Stimulated activated CD4-positive, alpha-beta T cell treated with anti-CD3 and anti-CD28 coated beads, Interleukin-1b, Interleukin-23, amount 100 ng/mL, for 24 hours (primary cell): Measurements from ENCODE around the gene CIAO2B.
"Not testable (repeated sequence)": the region's sequence is repeated elsewhere in the genome, so short reads cannot be mapped to it uniquely, and the experiment has no call there.

Source experiments
- DNase-seq, 4 experiments: peaks; one replicate each; pipeline ENCODE4 v3.0.0-alpha.2; 2020; ENCODE audit warnings: low read depth in 4 of 4, low spot score in 1 of 4

CIAO2B gene

DNA sequence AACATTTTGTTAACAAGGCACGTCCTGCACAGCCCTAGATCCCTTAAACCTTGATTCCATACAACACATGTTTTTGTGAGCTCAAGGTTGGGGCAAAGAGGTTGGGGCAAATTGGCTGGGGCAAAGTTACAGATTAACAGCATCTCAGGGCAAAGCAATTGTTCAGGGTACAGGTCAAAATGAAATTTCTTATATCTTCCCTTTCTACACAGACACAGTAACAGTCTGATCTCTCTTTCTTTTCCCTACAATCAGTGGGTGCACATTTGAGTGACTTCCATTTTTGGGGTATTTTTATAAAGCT is 21.9 kb upstream of the CIAO2B start:
- DNase-seq: not testable (repeated sequence)

DNA sequence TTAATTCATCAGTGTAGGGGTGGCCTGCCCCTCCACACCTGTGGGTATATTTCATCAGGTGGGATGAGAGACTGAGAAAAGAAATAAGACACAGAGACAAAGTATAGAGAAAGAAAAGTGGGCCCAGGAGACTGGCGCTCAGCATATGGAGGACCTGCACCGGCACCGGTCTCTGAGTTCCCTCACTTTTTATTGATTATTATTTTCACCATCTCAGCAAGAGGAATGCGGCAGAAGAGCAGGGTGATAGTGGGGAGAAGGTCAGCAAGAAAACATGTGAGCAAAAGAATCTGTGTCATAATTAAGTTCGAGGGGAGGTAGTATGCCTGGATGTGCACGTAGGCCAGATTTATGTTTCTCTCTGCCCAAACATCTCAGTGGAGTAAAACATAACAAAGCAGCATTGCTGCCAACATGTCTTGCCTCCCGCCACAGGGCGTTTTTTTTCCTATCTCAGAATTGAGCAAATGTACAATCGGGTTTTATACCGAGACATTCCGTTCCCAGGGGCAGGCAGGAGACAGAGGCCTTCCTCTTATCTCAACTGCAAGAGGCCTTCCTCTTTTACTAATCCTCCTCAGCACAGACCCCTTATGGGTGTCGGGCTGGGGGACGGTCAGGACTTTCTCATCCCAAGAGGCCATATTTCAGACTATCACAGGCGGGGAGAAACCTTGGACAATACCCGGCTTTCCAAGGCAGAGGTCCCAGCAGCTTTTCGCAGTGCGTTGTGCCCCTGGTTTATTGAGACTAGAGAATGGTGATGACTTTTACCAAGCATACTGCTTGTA is 21.4 kb upstream of the CIAO2B start:
- not testable (repeated sequence) for DNase-seq

DNA sequence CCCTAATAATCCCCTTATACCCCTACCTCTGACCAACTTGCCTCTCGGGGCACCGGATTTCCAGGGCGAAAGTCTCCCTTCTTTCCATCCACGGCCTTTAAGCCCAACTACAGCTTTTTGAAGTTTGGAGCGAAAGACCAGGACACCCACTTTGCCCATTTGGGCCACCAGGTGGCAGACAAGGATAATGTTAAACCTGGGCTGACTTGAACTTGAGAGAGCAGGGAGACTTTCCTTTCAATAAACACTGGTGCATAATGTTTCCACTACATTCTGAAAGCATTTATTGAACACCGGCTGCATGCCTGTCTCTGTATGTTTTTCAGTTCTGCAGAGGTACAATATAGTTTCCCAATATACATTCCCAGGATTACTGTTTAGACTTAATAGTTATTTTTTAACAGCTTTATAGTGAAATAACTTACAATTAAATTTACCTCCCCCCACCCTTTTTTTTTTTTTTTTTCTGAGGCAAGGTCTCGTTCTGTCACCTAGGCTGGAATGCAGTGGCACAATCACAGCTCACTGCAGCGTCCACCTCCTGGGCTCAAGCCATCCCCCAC is 20.0 kb upstream of the CIAO2B start:
- DNase-seq: peak; percentile 39 to 69 (median 65)

DNA sequence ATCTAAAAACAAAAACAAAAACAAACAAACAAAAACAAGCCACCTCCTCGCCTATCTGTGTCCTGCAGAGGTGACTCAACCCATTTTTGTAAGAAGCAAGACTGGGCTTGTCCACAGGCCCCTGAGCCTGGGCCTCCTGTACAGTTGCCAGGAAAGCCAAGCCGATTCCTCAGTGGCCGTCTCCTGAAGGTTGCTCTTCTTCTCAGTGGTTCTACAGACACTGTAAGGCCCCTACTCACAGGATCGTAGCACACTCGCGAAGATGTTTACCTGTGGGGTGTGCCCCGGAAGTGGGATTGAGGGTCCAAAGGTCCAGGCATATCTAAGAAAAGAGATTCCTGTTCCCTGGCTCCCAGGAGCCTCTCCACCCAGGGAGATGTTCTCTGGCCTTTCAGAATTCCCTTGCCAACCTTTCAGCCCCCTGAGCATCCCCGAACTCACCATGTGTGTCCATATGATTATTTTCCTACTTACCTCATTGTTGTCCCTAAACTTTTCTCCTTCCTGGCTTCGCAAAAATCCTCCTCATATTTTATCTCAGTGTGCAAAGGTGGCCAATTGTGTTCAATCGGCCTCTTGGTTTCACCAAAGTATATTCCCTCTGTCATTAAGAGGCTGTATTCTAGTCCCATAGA is 19.4 kb upstream of the CIAO2B start:
- no peak for DNase-seq

GRCh38 chr16:66952430-66953110 is 18.4 kb upstream of the CIAO2B start:
- no peak for DNase-seq

- DNase-seq: no peak
Measured at GRCh38 chr16:66950971-66951790, 17.0 kb upstream of the CIAO2B start.

GRCh38 chr16:66950437-66950836 is 16.2 kb upstream of the CIAO2B start:
- DNase-seq: no peak

- DNase-seq: no peak
Measured at GRCh38 chr16:66949472-66949871, 15.3 kb upstream of the CIAO2B start.

DNA sequence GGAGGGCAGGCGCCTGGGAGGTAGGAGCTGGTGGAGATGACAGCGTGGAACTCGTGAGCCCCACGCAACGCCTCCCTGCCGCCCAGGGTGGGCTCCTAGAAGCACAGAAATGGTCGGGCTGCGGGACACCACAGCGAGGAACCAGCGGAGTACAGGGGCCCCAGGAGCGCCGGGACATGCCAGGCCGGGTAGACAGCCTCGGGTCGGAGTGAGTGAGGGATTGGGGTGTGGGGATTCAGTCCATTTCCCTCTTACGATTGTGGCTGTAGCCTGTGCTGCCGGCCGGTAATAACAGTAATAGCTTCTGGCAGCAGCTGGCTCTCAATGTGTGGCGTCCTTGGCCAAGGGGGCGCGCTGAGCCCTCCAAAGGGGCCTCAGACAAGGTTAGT is 14.6 kb upstream of the CIAO2B start:
- no peak for DNase-seq

GRCh38 chr16:66948134-66948836 is 14.1 kb upstream of the CIAO2B start:
- DNase-seq: no peak

- peak; percentile 68 to 78 (median 70) for DNase-seq
Measured at GRCh38 chr16:66947302-66948065, 13.3 kb upstream of the CIAO2B start.

DNA sequence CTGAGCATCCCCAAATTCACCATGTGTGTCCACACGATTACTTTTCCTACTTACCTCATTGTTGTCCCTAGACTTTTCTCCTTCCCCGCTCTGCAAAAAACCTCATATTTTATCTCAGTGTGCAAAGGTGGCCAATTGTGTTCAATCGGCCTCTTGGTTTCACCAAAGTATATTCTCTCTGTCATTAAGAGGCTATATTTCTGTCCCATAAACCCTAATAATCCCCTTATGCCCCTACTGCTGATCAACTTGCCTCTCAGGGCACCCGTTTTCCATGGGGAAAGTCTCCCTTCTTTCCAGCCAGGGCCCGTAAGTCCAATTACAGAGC is 12.7 kb upstream of the CIAO2B start:
- DNase-seq: no peak

DNA sequence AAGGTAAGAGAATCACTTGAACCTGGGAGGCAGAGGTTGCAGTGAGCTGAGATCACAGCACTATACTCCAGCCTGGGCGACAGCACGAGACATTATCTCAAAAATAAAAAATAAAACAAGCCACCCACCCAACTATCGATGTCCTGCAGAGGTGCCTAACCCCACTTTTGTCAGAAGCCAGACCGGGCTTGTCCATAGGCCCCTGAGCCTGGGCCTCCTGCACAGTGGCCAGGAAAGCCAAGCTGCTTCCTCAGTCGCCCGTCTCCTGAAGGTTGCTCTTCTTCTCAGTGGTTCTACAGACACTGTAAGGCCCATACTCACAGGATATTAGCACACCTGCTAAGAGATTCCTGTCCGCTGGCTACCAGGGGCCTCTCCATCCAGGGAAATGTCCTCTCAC is 12.3 kb upstream of the CIAO2B start:
- no peak for DNase-seq

GRCh38 chr16:66945939-66946338 is 11.7 kb upstream of the CIAO2B start:
- DNase-seq: no peak

- not testable (repeated sequence) for DNase-seq
Measured at GRCh38 chr16:66944971-66945370, 10.8 kb upstream of the CIAO2B start.

DNA sequence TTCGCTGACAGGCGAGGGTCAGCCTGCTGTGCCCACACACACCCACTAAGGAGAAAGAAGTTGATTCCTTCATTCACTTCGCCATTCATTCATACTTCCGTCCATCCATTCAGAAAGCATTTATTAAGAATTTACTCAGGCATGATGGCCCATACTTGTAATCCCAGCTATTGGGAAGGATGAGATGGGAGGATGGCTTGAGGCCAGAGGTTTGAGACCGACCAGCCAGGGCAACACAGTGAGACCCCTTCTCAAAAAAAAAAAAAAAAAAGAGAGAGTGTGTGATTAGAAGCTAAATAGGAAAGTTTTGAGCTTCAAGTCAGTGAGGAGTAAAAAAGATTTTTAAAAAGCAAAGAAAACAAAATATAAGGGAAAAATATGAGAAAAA is 9.8 kb upstream of the CIAO2B start:
- DNase-seq: no peak

- no peak for DNase-seq
Measured at GRCh38 chr16:66943426-66944053, 9.3 kb upstream of the CIAO2B start.

- DNase-seq: no peak
Measured at GRCh38 chr16:66942981-66943380, 8.8 kb upstream of the CIAO2B start.

DNA sequence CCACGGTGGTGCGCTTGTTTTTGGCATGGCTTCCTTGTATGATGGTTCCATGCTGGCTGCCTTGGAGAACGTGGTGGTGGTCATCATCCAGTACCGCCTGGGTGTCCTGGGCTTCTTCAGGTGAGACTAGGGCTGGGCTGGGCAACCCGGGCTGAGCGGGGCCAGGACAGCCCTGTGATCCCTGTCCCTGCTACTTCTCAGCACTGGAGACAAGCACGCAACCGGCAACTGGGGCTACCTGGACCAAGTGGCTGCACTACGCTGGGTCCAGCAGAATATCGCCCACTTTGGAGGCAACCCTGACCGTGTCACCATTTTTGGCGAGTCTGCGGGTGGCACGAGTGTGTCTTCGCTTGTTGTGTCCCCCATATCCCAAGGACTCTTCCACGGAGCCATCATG is 6.0 kb upstream of the CIAO2B start:
- no peak for DNase-seq

- no peak for DNase-seq
Measured at GRCh38 chr16:66939366-66939765, 5.2 kb upstream of the CIAO2B start.
